K562 (cell line): ENCODE results near the gene GXYLT2. TPM values are rescaled to one million over a fixed set of nuclear protein-coding genes. Genes with fewer than 3 reads are reported as not detected.
A peak's percentile ranks its signal among the peaks of the same experiment; 100 is the strongest.

Experiments used
- ATAC-seq: fragments of 200-7000 bp; cut with Tn5 transposase; 3 replicates; pipeline ENCODE4 v1.9.1; 2020; ENCODE audit warnings: moderate library complexity
- BruUV-seq: library from RNA; stranded (reverse); fragments of 400-500 nt; replicated peaks from 2 replicates; lab custom pipeline; 2021; lab: Mats Ljungman, UMichigan
- CTCF ChIA-PET: fragments of 300-600 bp; formaldehyde crosslinking; extraction: SDS; loops from one replicate; lab custom pipeline; 2021; ENCODE audit warnings: low intra/inter-chr PET ratio; lab: Yijun Ruan, JAX
- POLR2A ChIA-PET: fragments of 300-600, 350-650 bp; sonication (Branson Sonifier 250); formaldehyde crosslinking; extraction: SDS; loops from one replicate; lab custom pipeline; 2021; ENCODE audit warnings: antibody characterized with exemption, inconsistent platforms; lab: Yijun Ruan, JAX
- DNase-seq, 4 experiments: peaks; one replicate each; pipeline versions ENCODE4 v3.0.0 to v3.0.0-alpha.2; 2011 to 2018; ENCODE audit warnings: low spot score in 3 of 4, mixed read lengths in 3 of 4; ENCODE audit errors: extremely low read depth in 1 of 4
- FAIRE-seq: peaks from 2 replicates; lab custom pipeline; 2011; peaks lifted over from hg19 to GRCh38; lab: Jason Lieb, UNC
- H2AFZ ChIP-seq: 2 replicates; pipeline ENCODE4 v1.6.0; 2011; ENCODE audit warnings: low read depth, low read length, control low read depth, inconsistent platforms
- H3K27ac ChIP-seq: fragments of 200-600 bp; 3 replicates; pipeline ENCODE4 v1.8.0; 2011; ENCODE audit warnings: low read depth, mild to moderate bottlenecking, control low read depth, inconsistent platforms, low read length, moderate library complexity, mixed read lengths; ENCODE audit errors: extremely low read depth
- H3K27me3 ChIP-seq, 2 experiments: fragments of 300-600 bp in 1 of 2; 2 replicates in 1 of 2; 3 replicates in 1 of 2; pipeline versions ENCODE4 v1.6.0 to v1.8.0; 2011; ENCODE audit warnings: inconsistent platforms in 2 of 2, low read length in 2 of 2, mild to moderate bottlenecking in 1 of 2, mixed read lengths in 1 of 2, moderate library complexity in 1 of 2; ENCODE audit not compliant: control insufficient read depth in 2 of 2, insufficient read depth in 2 of 2
- H3K36me3 ChIP-seq: fragments of 300-600 bp; 3 replicates; pipeline ENCODE4 v1.8.0; 2011; ENCODE audit warnings: mild to moderate bottlenecking, low read length, inconsistent platforms; ENCODE audit not compliant: control insufficient read depth, insufficient read depth
- H3K4me1 ChIP-seq, 2 experiments: fragments of 200-600 bp in 1 of 2; replicated peaks in 1 of 2; 2 replicates in 1 of 2; 3 replicates in 1 of 2; pipeline versions ENCODE4 v1.5.1 to v1.8.0; 2011; ENCODE audit warnings: inconsistent platforms in 2 of 2, low read length in 2 of 2, mild to moderate bottlenecking in 1 of 2, mixed read lengths in 1 of 2, moderate library complexity in 1 of 2; ENCODE audit not compliant: control insufficient read depth in 2 of 2, insufficient read depth in 2 of 2
- H3K4me2 ChIP-seq: 2 replicates; pipeline ENCODE4 v1.6.1; 2011; ENCODE audit warnings: low read length, control low read depth, inconsistent platforms, mixed read lengths; ENCODE audit not compliant: insufficient read depth
- H3K4me3 ChIP-seq: fragments of 200-600 bp; sonication (generic), shearing (Covaris generic); 2 replicates; pipeline ENCODE4 v1.5.1; 2016; ENCODE audit warnings: control low read depth, inconsistent platforms
- H3K79me2 ChIP-seq: fragments of 200-600 bp; 3 replicates; pipeline ENCODE4 v1.8.0; 2011; ENCODE audit warnings: low read length, inconsistent platforms; ENCODE audit not compliant: control insufficient read depth, insufficient read depth
- H3K9ac ChIP-seq, 2 experiments: 2 replicates each; pipeline versions ENCODE4 v1.6.0 to v1.6.1; 2011; ENCODE audit warnings: low read depth in 2 of 2, low read length in 2 of 2, control low read depth in 1 of 2, inconsistent platforms in 1 of 2, mild to moderate bottlenecking in 1 of 2, mixed read lengths in 1 of 2; ENCODE audit not compliant: insufficient read depth in 1 of 2
- H3K9me1 ChIP-seq: one replicate; pipeline ENCODE4 v1.6.0; 2011; ENCODE audit warnings: inconsistent platforms, mild to moderate bottlenecking, low read length, moderate library complexity; ENCODE audit not compliant: control insufficient read depth, insufficient read depth
- H3K9me3 ChIP-seq: replicated peaks from 2 replicates; pipeline ENCODE4 v1.5.1; 2011; ENCODE audit warnings: low read depth, low read length, inconsistent platforms; ENCODE audit not compliant: control insufficient read depth, insufficient read depth
- H4K20me1 ChIP-seq: replicated peaks from 2 replicates; pipeline ENCODE4 v1.6.1; 2011; ENCODE audit warnings: low read length, inconsistent platforms, mixed read lengths; ENCODE audit not compliant: control insufficient read depth, insufficient read depth
- ARID3B ChIP-seq: fragments of 250-450 bp; sonication (Bioruptor Pico); IDR thresholded peaks from 2 replicates; pipeline ENCODE4 v1.4.0; 2020; ENCODE audit warnings: borderline replicate concordance
- DEAF1 ChIP-seq: fragments of 450-650 bp; formaldehyde crosslinking; IDR thresholded peaks from 2 replicates; pipeline ENCODE4 v1.4.0; 2020; ENCODE audit warnings: mild to moderate bottlenecking, moderate library complexity
- ESRRB ChIP-seq: fragments of 250-450 bp; sonication (Bioruptor Pico); IDR thresholded peaks from 2 replicates; pipeline ENCODE4 v1.5.0; 2020; ENCODE audit warnings: mild to moderate bottlenecking, moderate library complexity, borderline replicate concordance
- HNRNPUL1 ChIP-seq: fragments of 200-400 bp; formaldehyde crosslinking; IDR thresholded peaks from 2 replicates; pipeline ENCODE4 v1.6.1; 2017; ENCODE audit warnings: low read length
- IRF2 ChIP-seq: sonication (generic); formaldehyde crosslinking; IDR thresholded peaks from 2 replicates; pipeline ENCODE4 v1.8.1; 2022; ENCODE audit warnings: mild to moderate bottlenecking, missing genetic modification reagents
- MAFF ChIP-seq: IDR thresholded peaks from 2 replicates; pipeline ENCODE4 v1.6.1; 2012; ENCODE audit warnings: low read length, improper control_type of control experiment
- MYBL2 ChIP-seq, 2 experiments: fragments of 450-650 bp in 1 of 2; sonication (generic) in 1 of 2; formaldehyde crosslinking in 1 of 2; IDR thresholded peaks; 2 replicates each; pipeline versions ENCODE4 v1.6.1 to v1.8.1; 2017 to 2022; ENCODE audit warnings: borderline replicate concordance in 1 of 2, inconsistent platforms in 1 of 2, low read depth in 1 of 2, mild to moderate bottlenecking in 1 of 2, missing genetic modification reagents in 1 of 2, moderate library complexity in 1 of 2
- TCF7 ChIP-seq: sonication (generic); IDR thresholded peaks from 2 replicates; pipeline ENCODE4 v1.6.1; 2016; ENCODE audit warnings: antibody characterized with exemption, borderline replicate concordance
- ZNF384 ChIP-seq: IDR thresholded peaks from 2 replicates; pipeline ENCODE4 v1.6.1; 2012; ENCODE audit warnings: low read depth, low read length, improper control_type of control experiment
- ZNF551 ChIP-seq: fragments of 250-450 bp; sonication (Bioruptor Pico); IDR thresholded peaks from 2 replicates; pipeline ENCODE4 v1.5.0; 2021; ENCODE audit warnings: mild to moderate bottlenecking, moderate library complexity
- WGBS: fragments of 100-300 bp; shearing (Covaris generic); methylation state at CpG from one replicate; pipeline ENCODE4 v1.1.6; 2016; ENCODE audit warnings: low coverage, mixed read lengths; ENCODE audit not compliant: insufficient coverage; ENCODE audit errors: missing lambda C conversion rate; 5-methylcytosine and 5-hydroxymethylcytosine counted together
- in situ Hi-C: fragments of 300-500 bp; cut with MboI; formaldehyde crosslinking; loops from 4 replicates; pipeline ENCODE4 v1.15.0; 2018; ENCODE audit warnings: inconsistent platforms, mixed read lengths
- intact Hi-C: fragments of 100-400 bp; cut with micrococcal nuclease; formaldehyde crosslinking; loops from 2 replicates; pipeline ENCODE4 v1.14.2; 2022
- polyA plus RNA-seq, 8 experiments: library from polyadenylated mRNA; depleted of rRNA in 4 of 8; stranded (reverse) in 5 of 8; unstranded in 3 of 8; fragments of >200 nt; fragmentation: Nextera tagmentation in 2 of 8; fragmentation: Illumina TruSeq in 1 of 8; extraction: Ambion mirVana in 2 of 8; extraction: Trizol in 1 of 8; gene quantifications; 2 replicates each; pipeline versions ENCODE4 v1.2.1 to v1.2.3, GENCODE V29; 2011 to 2014; ENCODE audit warnings: inconsistent platforms in 1 of 8, missing spikeins in 1 of 8
- total RNA-seq, 7 experiments: library from RNA; depleted of rRNA in 6 of 7; stranded (reverse); fragments of >200 nt in 6 of 7; fragmentation: Illumina TruSeq in 2 of 7; extraction: Trizol in 2 of 7; gene quantifications; 2 replicates each; pipeline versions ENCODE4 v1.2.1 to v1.2.3, GENCODE V29; 2011 to 2021; ENCODE audit warnings: low replicate concordance in 1 of 7

The GXYLT2 gene
- total and polyA plus RNA-seq, 9 of the 15 experiments (the other 6 are each of a cell fraction or from before 2014, with no cell fraction given) = 0.71 to 6.0 (median 3.3) TPM

GRCh38 chr3:72862314-72863090 lies 25.3 kb upstream of the GXYLT2 start:
- no peaks in the 10 kb centered on the region for H4K20me1 ChIP-seq
- in situ Hi-C loops = no loop called here
- no peak overlapping the region for H3K4me2 ChIP-seq
- H3K9me1 ChIP-seq = no peaks in the 10 kb centered on the region
- peak; percentile 59; the same call in 2 of the 3 replicates for ATAC-seq
- H3K4me1 ChIP-seq = 0 out of 5 replicates have a peak, but pooled peaks cover 0 to 3% of the 10 kb centered on the region in 2 experiments
- TF ChIP-seq ZNF551 (CRISPR knock-in tag) (no peak), ZNF384 (0 out of 2 replicates have a peak, but pooled peaks have one; percentile 7)
- TF ChIP-seq, all 486 proteins: peak for 1
- Histone ChIP-seq H3K9ac (no peak overlapping the region), H3K79me2 (no peaks in the 10 kb centered on the region), H3K36me3 (no peaks in the 10 kb centered on the region), H3K27me3 (no peaks in the 10 kb centered on the region), H3K4me3 (no peak overlapping the region), H3K27ac (no peak overlapping the region), H3K9me3 (no peaks in the 10 kb centered on the region), H2AFZ (0 out of 2 replicates have a peak overlapping the region, but pooled peaks have one; percentile 58)
- DNase-seq = no peak
- no TSS peak for BruUV-seq
- CTCF ChIA-PET = no interaction called here
- FAIRE-seq = no peak
- intact Hi-C loops = no loop called here
- WGBS = 19% methylated on average over 7 of the region's 7 CpGs
- POLR2A ChIA-PET = interaction anchor here (0.6 to 1.3 kb wide), 2 partner anchors 11 to 441 kb away, joined by 3 to 4 read pairs; no protein-coding TSS in a partner anchor

- Histone ChIP-seq H3K4me3 (no peak overlapping the region), H3K9ac (no peak overlapping the region), H3K4me1 (no peaks in the 10 kb centered on the region; a peak in 1 of 5 replicates), H3K27ac (no peak overlapping the region), H3K27me3 (no peaks in the 10 kb centered on the region), H3K79me2 (no peaks in the 10 kb centered on the region), H3K9me1 (no peaks in the 10 kb centered on the region), H3K4me2 (no peak overlapping the region), H3K36me3 (no peaks in the 10 kb centered on the region), H2AFZ (no peak overlapping the region), H3K9me3 (no peaks in the 10 kb centered on the region), H4K20me1 (no peaks in the 10 kb centered on the region)
- ATAC-seq (no peak), FAIRE-seq (no peak), DNase-seq (no peak)
- BruUV-seq = no TSS peak
- in situ Hi-C loops (no loop called here), intact Hi-C loops (no loop called here)
- POLR2A ChIA-PET = no interaction called here
- WGBS = 35% methylated on average over 5 of the region's 5 CpGs
- CTCF ChIA-PET = no interaction called here
- no peak for TF ChIP-seq ARID3B
- no peak for TF ChIP-seq MYBL2 (IDR thresholded peaks at IDR 0.05; ENCODE audit: low read depth)
- no peak for TF ChIP-seq MYBL2 (CRISPR knock-in tag; IDR thresholded peaks at IDR 0.05; ENCODE audit: borderline replicate concordance)
- no peak for TF ChIP-seq MAFF
- no peak for TF ChIP-seq HNRNPUL1
- TF ChIP-seq IRF2 (CRISPR knock-in tag) = no peak
- no peak for TF ChIP-seq DEAF1 (CRISPR knock-in tag)
- no peak for TF ChIP-seq TCF7
- TF ChIP-seq ESRRB (CRISPR knock-in tag) = no peak
Observed at GRCh38 chr3:72872183-72872582, 15.7 kb upstream of the GXYLT2 start.
